ENCODE data around the gene PRKAG2. TPM values are rescaled to one million over a fixed set of nuclear protein-coding genes. Genes with fewer than 3 reads are reported as not detected.

Gene PRKAG2
- polyA plus RNA-seq, 1 of the 3 experiments (the other 2 are of a cell fraction), result 51.6 TPM

DNA sequence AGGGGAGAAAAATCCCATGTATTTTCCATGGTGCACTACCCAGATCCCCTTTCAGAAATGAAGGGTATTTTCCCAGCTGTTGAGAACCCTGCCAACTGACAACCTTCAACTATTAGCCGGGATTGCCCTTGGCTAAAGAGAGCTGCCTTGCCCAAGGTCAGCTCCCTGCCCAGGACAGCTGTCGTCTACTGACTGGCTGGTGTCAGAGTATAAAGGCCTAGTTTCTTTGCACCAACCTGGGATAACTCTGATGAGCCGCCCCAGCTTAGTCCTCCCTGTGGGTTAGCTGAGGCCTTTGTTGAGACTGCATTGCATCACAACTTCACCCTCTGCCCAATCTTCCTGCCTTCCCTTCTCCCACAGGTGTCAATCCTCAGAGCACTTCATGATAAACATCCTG lies 210.0 kb downstream of the PRKAG2 start:
- Histone ChIP-seq H3K27me3 (ENCODE audit: insufficient read depth) (no peaks in the 10 kb centered on the region), H3K4me2 (no peak overlapping the region), H2AFZ (ENCODE audit: low read depth) (no peak overlapping the region), H3K9me3 (no peaks in the 10 kb centered on the region), H3K79me2 (ENCODE audit: insufficient read depth) (no peaks in the 10 kb centered on the region), H3K4me3 (ENCODE audit: low read depth in 2 of 2, low read length in 1 of 2) (no peak overlapping the region; a peak in 1 of 4 replicates), H3F3A (replicated peaks; ENCODE audit: insufficient read depth) (peaks cover 12% of the 10 kb centered on the region), H3K4me1 (ENCODE audit: control insufficient read depth in 1 of 2, insufficient read depth in 2 of 2, low read depth in 1 of 2, low read length in 1 of 2) (no peaks in the 10 kb centered on the region), H3K9me2 (no peaks in the 10 kb centered on the region), H3K27ac (ENCODE audit: low read depth in 2 of 2, low read length in 1 of 2) (no peak overlapping the region), H3K9ac (no peak overlapping the region), H3K36me3 (replicated peaks in 1 of 2; ENCODE audit: control insufficient read depth in 1 of 2, insufficient read depth in 2 of 2, low read length in 1 of 2) (no peaks in the 10 kb centered on the region), H4K20me1 (ENCODE audit: insufficient read depth) (no peaks in the 10 kb centered on the region)
- DNase-seq, result no peak
- 88% methylated on average over 3 of the region's 3 CpGs for WGBS (ENCODE audit: low lambda C conversion rate)
- ChIA-PET CTCF (interaction anchor here (1.3 to 5.6 kb wide), 2 partner anchors 20 to 92 kb away, joined by 3 to 19 read pairs; no protein-coding TSS in a partner anchor), POLR2A (no interaction called here)
- TF ChIP-seq, protein P1, sequence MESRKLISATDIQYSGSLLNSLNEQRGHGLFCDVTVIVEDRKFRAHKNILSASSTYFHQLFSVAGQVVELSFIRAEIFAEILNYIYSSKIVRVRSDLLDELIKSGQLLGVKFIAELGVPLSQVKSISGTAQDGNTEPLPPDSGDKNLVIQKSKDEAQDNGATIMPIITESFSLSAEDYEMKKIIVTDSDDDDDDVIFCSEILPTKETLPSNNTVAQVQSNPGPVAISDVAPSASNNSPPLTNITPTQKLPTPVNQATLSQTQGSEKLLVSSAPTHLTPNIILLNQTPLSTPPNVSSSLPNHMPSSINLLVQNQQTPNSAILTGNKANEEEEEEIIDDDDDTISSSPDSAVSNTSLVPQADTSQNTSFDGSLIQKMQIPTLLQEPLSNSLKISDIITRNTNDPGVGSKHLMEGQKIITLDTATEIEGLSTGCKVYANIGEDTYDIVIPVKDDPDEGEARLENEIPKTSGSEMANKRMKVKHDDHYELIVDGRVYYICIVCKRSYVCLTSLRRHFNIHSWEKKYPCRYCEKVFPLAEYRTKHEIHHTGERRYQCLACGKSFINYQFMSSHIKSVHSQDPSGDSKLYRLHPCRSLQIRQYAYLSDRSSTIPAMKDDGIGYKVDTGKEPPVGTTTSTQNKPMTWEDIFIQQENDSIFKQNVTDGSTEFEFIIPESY (IDR thresholded peaks at IDR 0.05; ENCODE audit: borderline replicate concordance, low read depth), result no peak
- TF ChIP-seq RFX5 (IDR thresholded peaks at IDR 0.05; ENCODE audit: low read length), result no peak
- no peak for TF ChIP-seq POLR2AphosphoS5 (IDR thresholded peaks at IDR 0.05; ENCODE audit: low read depth, low read length)
- no peak for TF ChIP-seq GABPA (IDR thresholded peaks at IDR 0.05; ENCODE audit: low read depth)
- no peak for TF ChIP-seq ELF1 (IDR thresholded peaks at IDR 0.05)
- no peak for TF ChIP-seq SMC3 (IDR thresholded peaks at IDR 0.05; ENCODE audit: low read depth, low read length)
- TF ChIP-seq TEAD4 (IDR thresholded peaks at IDR 0.05; ENCODE audit: borderline replicate concordance, insufficient read depth), result no peak

DNA sequence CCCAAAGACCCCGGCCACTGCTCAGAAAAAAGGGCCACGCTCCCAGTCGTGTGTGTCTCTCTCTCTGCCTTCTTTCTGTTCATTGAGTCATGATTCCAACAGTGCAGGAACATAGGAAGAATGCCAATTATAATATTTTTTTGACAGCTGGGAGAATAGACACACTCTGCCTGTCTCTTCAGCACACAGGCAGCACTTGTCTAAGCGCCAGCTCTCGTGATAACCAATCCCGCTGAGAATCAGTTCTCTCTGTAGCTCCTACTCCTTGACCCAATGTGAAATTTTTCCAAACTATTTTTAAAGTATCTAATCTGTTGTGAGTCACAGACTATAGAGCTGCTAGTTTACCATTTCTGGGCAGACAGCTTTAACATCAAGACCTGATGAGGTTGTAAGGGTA lies 211.5 kb downstream of the PRKAG2 start:
- no peaks in the 10 kb centered on the region for H3K27me3 ChIP-seq (ENCODE audit: insufficient read depth)
- ChIA-PET POLR2A (no interaction called here), CTCF (interaction anchor here (1.1 to 5.6 kb wide), 3 partner anchors 27 to 94 kb away, joined by 4 to 19 read pairs (median 6); no protein-coding TSS in a partner anchor)
- no peaks in the 10 kb centered on the region for H3K9me2 ChIP-seq
- DNase-seq, result no peak
- H3K36me3 ChIP-seq (replicated peaks in 1 of 2; ENCODE audit: control insufficient read depth in 1 of 2, insufficient read depth in 2 of 2, low read length in 1 of 2), result no peaks in the 10 kb centered on the region
- peak overlapping the region in 1 of 2 experiments; percentile 26; a peak in 1 of 4 replicates for H3K27ac ChIP-seq (ENCODE audit: low read depth in 2 of 2, low read length in 1 of 2)
- WGBS (ENCODE audit: low lambda C conversion rate), result 69% methylated on average over 6 of the region's 6 CpGs
- peak overlapping the region; percentile 8; the same call in 1 of the 2 replicates for H3K4me2 ChIP-seq
- peaks cover 12% of the 10 kb centered on the region for H3F3A ChIP-seq (replicated peaks; ENCODE audit: insufficient read depth)
- H3K9me3 ChIP-seq, result no peaks in the 10 kb centered on the region
- H4K20me1 ChIP-seq (ENCODE audit: insufficient read depth), result no peaks in the 10 kb centered on the region
- no peak overlapping the region for H3K9ac ChIP-seq
- peak; percentile 76 for TF ChIP-seq TCF12 (IDR thresholded peaks at IDR 0.05)
- TF ChIP-seq POLR2AphosphoS5 (IDR thresholded peaks at IDR 0.05; ENCODE audit: low read depth, low read length), result no peak; the same call in 1 of the 2 replicates
- no peak for TF ChIP-seq MEF2A (IDR thresholded peaks at IDR 0.05; ENCODE audit: borderline replicate concordance, low read depth)
- TF ChIP-seq RAD21 (IDR thresholded peaks at IDR 0.05; ENCODE audit: low read length), result no peak
- peak; percentile 5; the same call in 1 of the 2 replicates for TF ChIP-seq FOSL2 (IDR thresholded peaks at IDR 0.05; ENCODE audit: borderline replicate concordance, low read depth)
- TF ChIP-seq, protein P2, sequence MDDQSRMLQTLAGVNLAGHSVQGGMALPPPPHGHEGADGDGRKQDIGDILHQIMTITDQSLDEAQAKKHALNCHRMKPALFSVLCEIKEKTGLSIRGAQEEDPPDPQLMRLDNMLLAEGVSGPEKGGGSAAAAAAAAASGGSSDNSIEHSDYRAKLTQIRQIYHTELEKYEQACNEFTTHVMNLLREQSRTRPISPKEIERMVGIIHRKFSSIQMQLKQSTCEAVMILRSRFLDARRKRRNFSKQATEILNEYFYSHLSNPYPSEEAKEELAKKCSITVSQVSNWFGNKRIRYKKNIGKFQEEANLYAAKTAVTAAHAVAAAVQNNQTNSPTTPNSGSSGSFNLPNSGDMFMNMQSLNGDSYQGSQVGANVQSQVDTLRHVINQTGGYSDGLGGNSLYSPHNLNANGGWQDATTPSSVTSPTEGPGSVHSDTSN (IDR thresholded peaks at IDR 0.05), result peak; percentile 69
- TF ChIP-seq EP300 (IDR thresholded peaks at IDR 0.05; ENCODE audit: borderline replicate concordance in 1 of 2, low read depth in 1 of 2, low read length in 1 of 2), result no peak; a peak in 1 of 4 replicates
- TF ChIP-seq RXRA (IDR thresholded peaks at IDR 0.05; ENCODE audit: borderline replicate concordance, low read depth), result no peak
- TF ChIP-seq, protein P3, sequence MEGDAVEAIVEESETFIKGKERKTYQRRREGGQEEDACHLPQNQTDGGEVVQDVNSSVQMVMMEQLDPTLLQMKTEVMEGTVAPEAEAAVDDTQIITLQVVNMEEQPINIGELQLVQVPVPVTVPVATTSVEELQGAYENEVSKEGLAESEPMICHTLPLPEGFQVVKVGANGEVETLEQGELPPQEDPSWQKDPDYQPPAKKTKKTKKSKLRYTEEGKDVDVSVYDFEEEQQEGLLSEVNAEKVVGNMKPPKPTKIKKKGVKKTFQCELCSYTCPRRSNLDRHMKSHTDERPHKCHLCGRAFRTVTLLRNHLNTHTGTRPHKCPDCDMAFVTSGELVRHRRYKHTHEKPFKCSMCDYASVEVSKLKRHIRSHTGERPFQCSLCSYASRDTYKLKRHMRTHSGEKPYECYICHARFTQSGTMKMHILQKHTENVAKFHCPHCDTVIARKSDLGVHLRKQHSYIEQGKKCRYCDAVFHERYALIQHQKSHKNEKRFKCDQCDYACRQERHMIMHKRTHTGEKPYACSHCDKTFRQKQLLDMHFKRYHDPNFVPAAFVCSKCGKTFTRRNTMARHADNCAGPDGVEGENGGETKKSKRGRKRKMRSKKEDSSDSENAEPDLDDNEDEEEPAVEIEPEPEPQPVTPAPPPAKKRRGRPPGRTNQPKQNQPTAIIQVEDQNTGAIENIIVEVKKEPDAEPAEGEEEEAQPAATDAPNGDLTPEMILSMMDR (IDR thresholded peaks at IDR 0.05), result no peak
- H3K4me1 ChIP-seq (ENCODE audit: control insufficient read depth in 1 of 2, insufficient read depth in 2 of 2, low read depth in 1 of 2, low read length in 1 of 2), result peaks cover 0 to 4% of the 10 kb centered on the region in 2 experiments; a peak in 1 of 4 replicates
- no peaks in the 10 kb centered on the region for H3K79me2 ChIP-seq (ENCODE audit: insufficient read depth)
- H2AFZ ChIP-seq (ENCODE audit: low read depth), result peak overlapping the region; percentile 11; the same call in 1 of the 2 replicates
- H3K4me3 ChIP-seq (ENCODE audit: low read depth in 2 of 2, low read length in 1 of 2), result no peak overlapping the region
